PFSK-1 (cell line): ENCODE measurements around the gene ARHGEF12.

Experiments used
- FOXP2 ChIP-seq: optimal IDR thresholded peaks from 2 replicates; pipeline ENCODE3; 2011; ENCODE audit warnings: borderline replicate concordance, control low read depth, inconsistent platforms; ENCODE audit not compliant: insufficient read depth; ENCODE audit errors: extremely low read length, extremely low read depth
- POLR2AphosphoS5 ChIP-seq: IDR thresholded peaks from 2 replicates; pipeline ENCODE4 v1.6.1; 2012; ENCODE audit warnings: low read depth, mild to moderate bottlenecking, control low read depth, low read length, moderate library complexity
- SIN3A ChIP-seq: IDR thresholded peaks from 2 replicates; pipeline ENCODE4 v1.6.1; 2012; ENCODE audit warnings: mild to moderate bottlenecking, low read length, moderate library complexity, borderline replicate concordance; ENCODE audit not compliant: insufficient read depth
- TAF1 ChIP-seq: IDR thresholded peaks from 2 replicates; pipeline ENCODE4 v1.6.1; 2012; ENCODE audit warnings: low read length, control low read depth, borderline replicate concordance; ENCODE audit not compliant: insufficient read depth
- TF ChIP-seq, protein P1 (sequence below), 2 experiments: IDR thresholded peaks; 2 replicates each; pipeline versions ENCODE4 v1.6.1 to v1.8.0; 2011 to 2012; ENCODE audit warnings: low read depth in 2 of 2, low read length in 2 of 2, control low read depth in 1 of 2, inconsistent platforms in 1 of 2, mild to moderate bottlenecking in 1 of 2, moderate library complexity in 1 of 2; ENCODE audit not compliant: insufficient read depth in 1 of 2

Gene ARHGEF12

GRCh38 chr11:120515186-120515723, 179.0 kb downstream of the ARHGEF12 start:
- TF ChIP-seq POLR2AphosphoS5: no peak
- TF ChIP-seq, protein P1, sequence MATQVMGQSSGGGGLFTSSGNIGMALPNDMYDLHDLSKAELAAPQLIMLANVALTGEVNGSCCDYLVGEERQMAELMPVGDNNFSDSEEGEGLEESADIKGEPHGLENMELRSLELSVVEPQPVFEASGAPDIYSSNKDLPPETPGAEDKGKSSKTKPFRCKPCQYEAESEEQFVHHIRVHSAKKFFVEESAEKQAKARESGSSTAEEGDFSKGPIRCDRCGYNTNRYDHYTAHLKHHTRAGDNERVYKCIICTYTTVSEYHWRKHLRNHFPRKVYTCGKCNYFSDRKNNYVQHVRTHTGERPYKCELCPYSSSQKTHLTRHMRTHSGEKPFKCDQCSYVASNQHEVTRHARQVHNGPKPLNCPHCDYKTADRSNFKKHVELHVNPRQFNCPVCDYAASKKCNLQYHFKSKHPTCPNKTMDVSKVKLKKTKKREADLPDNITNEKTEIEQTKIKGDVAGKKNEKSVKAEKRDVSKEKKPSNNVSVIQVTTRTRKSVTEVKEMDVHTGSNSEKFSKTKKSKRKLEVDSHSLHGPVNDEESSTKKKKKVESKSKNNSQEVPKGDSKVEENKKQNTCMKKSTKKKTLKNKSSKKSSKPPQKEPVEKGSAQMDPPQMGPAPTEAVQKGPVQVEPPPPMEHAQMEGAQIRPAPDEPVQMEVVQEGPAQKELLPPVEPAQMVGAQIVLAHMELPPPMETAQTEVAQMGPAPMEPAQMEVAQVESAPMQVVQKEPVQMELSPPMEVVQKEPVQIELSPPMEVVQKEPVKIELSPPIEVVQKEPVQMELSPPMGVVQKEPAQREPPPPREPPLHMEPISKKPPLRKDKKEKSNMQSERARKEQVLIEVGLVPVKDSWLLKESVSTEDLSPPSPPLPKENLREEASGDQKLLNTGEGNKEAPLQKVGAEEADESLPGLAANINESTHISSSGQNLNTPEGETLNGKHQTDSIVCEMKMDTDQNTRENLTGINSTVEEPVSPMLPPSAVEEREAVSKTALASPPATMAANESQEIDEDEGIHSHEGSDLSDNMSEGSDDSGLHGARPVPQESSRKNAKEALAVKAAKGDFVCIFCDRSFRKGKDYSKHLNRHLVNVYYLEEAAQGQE (IDR thresholded peaks at IDR 0.05; ENCODE audit: insufficient read depth in 1 of 2, low read depth in 2 of 2, low read length in 2 of 2): no peak
- no peak for TF ChIP-seq SIN3A
- TF ChIP-seq TAF1: no peak
- TF ChIP-seq FOXP2: no peak

GRCh38 chr11:120516461-120517389, 180.5 kb downstream of the ARHGEF12 start:
- TF ChIP-seq SIN3A (no peak), FOXP2 (no peak), TAF1 (no peak), POLR2AphosphoS5 (no peak)
- TF ChIP-seq, protein P1 (IDR thresholded peaks at IDR 0.05; ENCODE audit: insufficient read depth in 1 of 2, low read depth in 2 of 2, low read length in 2 of 2): no peak

GRCh38 chr11:120517390-120517761, 181.2 kb downstream of the ARHGEF12 start:
- no peak for TF ChIP-seq POLR2AphosphoS5
- TF ChIP-seq, protein P1 (IDR thresholded peaks at IDR 0.05; ENCODE audit: insufficient read depth in 1 of 2, low read depth in 2 of 2, low read length in 2 of 2): no peak
- TF ChIP-seq FOXP2: no peak
- TF ChIP-seq TAF1: no peak
- TF ChIP-seq SIN3A: no peak

DNA sequence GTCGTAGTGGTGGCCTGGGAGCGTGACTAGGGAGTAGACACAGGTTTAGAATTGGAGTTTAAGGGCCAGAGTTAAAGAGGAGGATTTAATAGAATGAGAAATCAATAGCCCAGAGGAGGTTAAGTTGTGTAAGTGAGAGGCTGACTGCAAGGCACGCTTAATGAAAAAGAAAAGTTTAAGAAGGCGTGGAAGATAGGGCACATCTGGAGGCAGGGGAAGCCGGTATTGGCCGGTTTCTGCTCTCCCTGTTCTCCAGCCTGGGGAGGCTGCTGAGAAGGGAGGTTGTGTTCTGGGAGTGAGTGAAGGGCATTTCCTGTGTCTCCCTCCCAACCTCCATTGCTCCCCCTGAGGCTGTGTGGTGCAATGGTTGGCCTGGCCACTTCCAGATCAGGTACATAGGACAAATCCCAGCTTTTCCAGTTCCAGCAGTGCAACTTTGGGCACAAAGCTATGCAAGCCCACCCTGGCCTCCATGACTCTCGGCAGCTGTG, 181.6 kb downstream of the ARHGEF12 start:
- TF ChIP-seq, protein P1 (IDR thresholded peaks at IDR 0.05; ENCODE audit: insufficient read depth in 1 of 2, low read depth in 2 of 2, low read length in 2 of 2): no peak
